GM12892 (cell line): ENCODE results near the gene PABPC1L. TPM values are rescaled to one million over a fixed set of nuclear protein-coding genes. Genes with fewer than 3 reads are reported as not detected.
"Not testable (repeated sequence)": the region's sequence is repeated elsewhere in the genome, so short reads cannot be mapped to it uniquely, and the experiment has no call there.

Experiments
- DNase-seq: peaks from one replicate; pipeline ENCODE4 v3.0.0; 2011; ENCODE audit not compliant: insufficient read length
- FAIRE-seq: peaks from 2 replicates; lab custom pipeline; 2011; peaks lifted over from hg19 to GRCh38; lab: Jason Lieb, UNC
- POLR2A ChIP-seq: IDR thresholded peaks from 2 replicates; pipeline ENCODE4 v1.6.1; 2011; ENCODE audit warnings: low read depth, low read length, control low read depth
- POLR2AphosphoS5 ChIP-seq: IDR thresholded peaks from 2 replicates; pipeline ENCODE4 v1.6.1; 2011; ENCODE audit warnings: low read depth, low read length, control low read depth
- TAF1 ChIP-seq: IDR thresholded peaks from 2 replicates; pipeline ENCODE4 v1.6.1; 2011; ENCODE audit warnings: low read depth, mild to moderate bottlenecking, control low read depth, low read length, borderline replicate concordance
- polyA plus RNA-seq: library from polyadenylated mRNA; unstranded; fragments of >200 nt; gene quantifications from one replicate; pipeline ENCODE4 v1.2.1, GENCODE V29; 2012; ENCODE audit warnings: missing spikeins, inconsistent platforms; ENCODE audit not compliant: missing spikeins

Gene PABPC1L
- polyA plus RNA-seq, result 37.8 TPM

- TF ChIP-seq TAF1 (no peak), POLR2AphosphoS5 (peak; percentile 68; the same call in 1 of the 2 replicates), POLR2A (peak; percentile 66; the same call in 1 of the 2 replicates)
- FAIRE-seq (peak; percentile 86), DNase-seq (peak; percentile 83)
Measured at GRCh38 chr20:44909872-44910689, at the start of gene PABPC1L. Gene PABPC1L (plus strand): TSS chr20:44910060. CDS start chr20:44910144, 84 bp downstream.

- DNase-seq, result no peak
- FAIRE-seq, result no peak
- no peak for TF ChIP-seq POLR2AphosphoS5
- TF ChIP-seq POLR2A, result no peak
- TF ChIP-seq TAF1, result no peak
Measured at GRCh38 chr20:44861531-44862006, 48.3 kb upstream of the PABPC1L start.

- no peak for DNase-seq
- TF ChIP-seq POLR2A, result no peak
- no peak for TF ChIP-seq TAF1
- no peak for TF ChIP-seq POLR2AphosphoS5
- no peak for FAIRE-seq
Measured at GRCh38 chr20:44862286-44862685, 47.6 kb upstream of the PABPC1L start.

DNA sequence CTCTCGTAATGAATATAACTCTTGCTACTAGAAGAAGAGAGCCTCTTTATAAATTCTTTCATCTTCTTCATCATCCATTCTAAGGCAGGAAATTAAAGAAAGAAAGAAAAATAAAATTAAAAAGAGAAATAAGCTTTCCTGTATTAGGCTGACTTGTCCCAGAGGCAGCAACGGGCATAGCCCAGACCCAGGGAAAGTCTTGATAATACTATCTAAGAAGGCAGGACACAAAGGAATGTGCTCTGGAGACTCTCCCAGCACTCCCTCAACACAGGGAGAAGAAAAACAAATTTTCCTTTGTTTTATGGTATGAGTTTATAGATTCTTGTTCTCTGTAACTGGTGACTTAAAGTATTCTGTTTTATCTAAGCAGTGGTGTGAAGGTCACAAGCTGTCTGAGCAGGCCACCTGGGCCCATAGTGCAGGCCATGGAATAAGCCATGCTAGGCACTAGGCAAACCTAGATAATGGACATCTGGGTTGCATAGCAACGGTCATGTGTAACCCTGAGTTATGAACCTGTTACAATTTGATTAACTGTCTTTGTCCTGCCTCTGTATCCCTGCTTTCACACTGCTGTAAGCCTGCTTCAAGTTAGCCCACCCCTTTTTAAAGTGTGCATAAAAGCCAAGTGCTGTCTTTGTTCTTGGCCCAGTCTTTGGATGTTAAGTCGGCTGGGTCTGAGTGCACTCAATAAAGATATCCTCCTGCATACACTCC, 46.3 kb upstream of the PABPC1L start:
- DNase-seq, FAIRE-seq: not testable (repeated sequence)

DNA sequence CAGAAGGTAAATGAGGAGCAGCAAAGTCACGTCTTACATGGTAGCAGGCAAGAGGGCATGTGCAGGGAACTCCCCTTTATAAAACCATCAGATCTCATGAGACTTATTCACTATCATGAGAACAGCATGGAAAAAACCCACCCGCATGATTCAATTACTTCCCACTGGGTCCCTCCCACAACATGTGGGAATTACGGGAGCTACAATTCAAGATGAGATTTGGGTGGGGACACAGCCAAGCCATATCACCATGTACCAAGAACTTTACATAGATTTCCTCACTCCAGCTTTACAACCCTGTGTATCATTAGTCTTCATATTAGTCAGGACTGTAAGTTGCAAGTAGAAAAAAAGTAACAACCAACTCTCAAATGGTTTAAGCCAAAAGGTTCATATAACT, 45.4 kb upstream of the PABPC1L start:
- FAIRE-seq, DNase-seq: not testable (repeated sequence)

DNA sequence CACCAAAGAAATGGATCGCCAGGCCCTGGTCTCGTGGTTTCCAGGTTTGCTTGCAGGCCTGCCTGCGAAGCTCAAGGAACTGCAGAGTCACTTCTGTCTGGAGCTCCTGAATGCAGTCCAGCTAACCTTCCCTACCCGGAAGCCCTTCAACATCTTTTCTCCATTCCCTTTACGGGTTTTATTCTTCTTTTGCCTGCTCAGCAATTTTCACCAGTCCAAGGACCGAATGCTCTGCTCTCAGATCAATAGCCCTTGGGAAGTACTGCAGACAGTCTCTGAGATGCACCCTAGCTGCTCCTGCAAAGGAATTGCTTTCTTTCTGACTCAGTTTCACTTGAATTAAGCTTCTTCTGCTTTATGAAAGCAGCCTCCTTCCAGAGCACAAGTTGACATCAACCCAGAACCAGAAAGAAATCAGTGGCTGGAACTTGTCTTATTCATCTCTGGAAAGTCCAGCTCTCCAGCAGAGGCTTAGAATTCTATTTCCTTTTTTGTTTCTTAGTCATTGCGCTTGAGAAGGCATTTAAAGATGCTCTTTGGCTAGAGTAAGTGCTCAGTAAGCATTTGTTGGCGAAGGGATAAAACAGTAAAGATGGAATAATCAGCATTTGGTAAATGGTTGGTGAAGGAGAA, 43.0 kb upstream of the PABPC1L start:
- DNase-seq, result no peak
- no peak for FAIRE-seq
- TF ChIP-seq POLR2AphosphoS5 (no peak), TAF1 (no peak), POLR2A (no peak)

GRCh38 chr20:44869471-44869870, 40.4 kb upstream of the PABPC1L start:
- DNase-seq (no peak), FAIRE-seq (no peak)
- TF ChIP-seq TAF1 (no peak), POLR2AphosphoS5 (no peak), POLR2A (no peak)

- not testable (repeated sequence) for FAIRE-seq, DNase-seq
Measured at GRCh38 chr20:44882360-44882759, 27.5 kb upstream of the PABPC1L start.

DNA sequence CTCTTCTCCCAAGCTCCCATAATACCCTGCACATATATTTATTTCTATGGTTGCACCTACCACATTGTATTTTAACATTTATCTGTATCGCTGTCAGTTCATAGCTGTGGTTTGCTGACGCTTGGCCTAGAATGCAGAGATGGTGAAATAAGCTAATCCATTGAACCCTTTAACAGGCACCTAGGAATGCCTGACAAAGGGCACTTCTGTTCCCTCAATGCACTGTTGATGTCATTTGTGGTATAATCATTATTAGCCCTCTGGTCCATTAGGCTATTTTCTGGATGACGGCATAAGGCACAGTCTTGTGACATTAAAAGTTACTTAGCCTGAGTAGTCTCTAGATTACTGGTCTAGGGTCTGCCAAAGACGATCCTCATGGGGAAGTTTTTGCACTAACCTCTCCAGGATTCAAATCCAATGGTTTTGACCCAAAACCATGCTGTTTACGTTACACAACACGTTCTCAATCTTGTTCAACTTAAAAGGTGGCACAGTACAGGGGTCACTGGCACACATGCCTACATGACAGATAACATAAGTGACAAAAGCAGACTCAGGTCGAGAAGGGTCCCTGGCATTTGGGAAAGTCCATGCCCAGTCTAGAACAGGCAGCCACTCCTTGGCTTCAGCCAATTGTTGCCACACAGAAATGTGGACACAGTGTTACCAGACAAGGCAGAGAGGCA, 26.5 kb upstream of the PABPC1L start:
- no peak for FAIRE-seq
- TF ChIP-seq TAF1 (no peak), POLR2A (no peak), POLR2AphosphoS5 (no peak)
- no peak for DNase-seq

- FAIRE-seq (no peak), DNase-seq (no peak)
- TF ChIP-seq TAF1, result no peak
- TF ChIP-seq POLR2A, result no peak; the same call in 1 of the 2 replicates
- TF ChIP-seq POLR2AphosphoS5, result no peak
Measured at GRCh38 chr20:44884907-44885391, 24.9 kb upstream of the PABPC1L start.
